T-helper 2 cell treated with Interferon-gamma antibody and Interleukin-4, amounts not matched to agents 5 μg/mL and 100 μg/mL, for 36 hours (primary cell): ENCODE data around the gene MADD.
A peak's percentile ranks its signal among the peaks of the same experiment; 100 is the strongest.

Experiments used
- DNase-seq: peaks from one replicate; pipeline ENCODE4 v3.0.0; 2021; ENCODE audit warnings: low spot score
- H3K27ac Mint-ChIP-seq: one replicate; pipeline ENCODE4 v1.8.0; 2021; ENCODE audit warnings: mild to moderate bottlenecking, mixed read lengths
- H3K27me3 Mint-ChIP-seq: one replicate; pipeline ENCODE4 v1.8.0; 2021; ENCODE audit warnings: low read depth, mixed read lengths
- H3K36me3 Mint-ChIP-seq: one replicate; pipeline ENCODE4 v1.8.0; 2021; ENCODE audit warnings: low read depth, mixed read lengths
- H3K4me1 Mint-ChIP-seq: one replicate; pipeline ENCODE4 v1.8.0; 2021; ENCODE audit warnings: low read depth, mixed read lengths
- H3K4me3 Mint-ChIP-seq: one replicate; pipeline ENCODE4 v1.8.0; 2022; ENCODE audit warnings: mild to moderate bottlenecking, moderate library complexity, mixed read lengths
- H3K9me3 Mint-ChIP-seq: one replicate; pipeline ENCODE4 v1.8.0; 2021; ENCODE audit warnings: mixed read lengths

The MADD gene

GRCh38 chr11:47269829-47270305, at the start of gene MADD:
TSS of gene MADD (plus strand) at chr11:47270133.
- peak; percentile 88 for DNase-seq
- H3K27ac Mint-ChIP-seq = peak within 1 kb of the TSS; percentile 100
- peaks cover 20% of the 10 kb centered on the region for H3K36me3 Mint-ChIP-seq
- H3K4me3 Mint-ChIP-seq = peak within 1 kb of the TSS; percentile 89
- no peaks in the 10 kb centered on the region for H3K27me3 Mint-ChIP-seq
- H3K9me3 Mint-ChIP-seq = no peaks in the 10 kb centered on the region
- peaks cover 49% of the 10 kb centered on the region for H3K4me1 Mint-ChIP-seq

GRCh38 chr11:47220401-47220821, 49.5 kb upstream of the MADD start:
- peaks cover 58% of the 10 kb centered on the region for H3K36me3 Mint-ChIP-seq
- DNase-seq = no peak
- H3K27ac Mint-ChIP-seq = peak overlapping the region; percentile 72
- peak overlapping the region; percentile 42 for H3K4me3 Mint-ChIP-seq
- H3K4me1 Mint-ChIP-seq = peaks cover 43% of the 10 kb centered on the region
- H3K27me3 Mint-ChIP-seq = no peaks in the 10 kb centered on the region
- H3K9me3 Mint-ChIP-seq = no peaks in the 10 kb centered on the region

- no peaks in the 10 kb centered on the region for H3K9me3 Mint-ChIP-seq
- H3K27ac Mint-ChIP-seq = no peak overlapping the region
- peaks cover 42% of the 10 kb centered on the region for H3K4me1 Mint-ChIP-seq
- H3K4me3 Mint-ChIP-seq = no peak overlapping the region
- DNase-seq = no peak
- no peaks in the 10 kb centered on the region for H3K27me3 Mint-ChIP-seq
- H3K36me3 Mint-ChIP-seq = peaks cover 57% of the 10 kb centered on the region
Measured at GRCh38 chr11:47222696-47223095, 47.2 kb upstream of the MADD start.

GRCh38 chr11:47225552-47226400, 44.2 kb upstream of the MADD start:
- peaks cover 56% of the 10 kb centered on the region for H3K36me3 Mint-ChIP-seq
- H3K27me3 Mint-ChIP-seq = no peaks in the 10 kb centered on the region
- H3K4me1 Mint-ChIP-seq = peaks cover 27% of the 10 kb centered on the region
- DNase-seq = peak; percentile 48
- no peaks in the 10 kb centered on the region for H3K9me3 Mint-ChIP-seq
- peak overlapping the region; percentile 68 for H3K27ac Mint-ChIP-seq
- H3K4me3 Mint-ChIP-seq = peak overlapping the region; percentile 65

GRCh38 chr11:47229161-47229560, 40.8 kb upstream of the MADD start:
- peaks cover 22% of the 10 kb centered on the region for H3K4me1 Mint-ChIP-seq
- H3K27me3 Mint-ChIP-seq = no peaks in the 10 kb centered on the region
- peaks cover 55% of the 10 kb centered on the region for H3K36me3 Mint-ChIP-seq
- no peak overlapping the region for H3K4me3 Mint-ChIP-seq
- H3K9me3 Mint-ChIP-seq = no peaks in the 10 kb centered on the region
- DNase-seq = no peak
- no peak overlapping the region for H3K27ac Mint-ChIP-seq

- Mint-ChIP-seq H3K36me3 (peaks cover 59% of the 10 kb centered on the region), H3K27ac (no peak overlapping the region), H3K4me1 (peaks cover 20% of the 10 kb centered on the region), H3K27me3 (no peaks in the 10 kb centered on the region), H3K4me3 (no peak overlapping the region), H3K9me3 (no peaks in the 10 kb centered on the region)
- no peak for DNase-seq
Measured at GRCh38 chr11:47233051-47233450, 36.9 kb upstream of the MADD start.

GRCh38 chr11:47233989-47234668, 35.8 kb upstream of the MADD start:
- peaks cover 62% of the 10 kb centered on the region for H3K36me3 Mint-ChIP-seq

GRCh38 chr11:47234669-47235100, 35.2 kb upstream of the MADD start:
- Mint-ChIP-seq H3K4me3 (no peak overlapping the region), H3K27me3 (no peaks in the 10 kb centered on the region), H3K36me3 (peaks cover 63% of the 10 kb centered on the region), H3K9me3 (no peaks in the 10 kb centered on the region), H3K4me1 (peaks cover 17% of the 10 kb centered on the region), H3K27ac (peak overlapping the region; percentile 73)
- DNase-seq = peak; percentile 29

More at GRCh38 chr11:47233989-47234668, 35.8 kb upstream of the MADD start:
- Mint-ChIP-seq H3K9me3 (no peaks in the 10 kb centered on the region), H3K4me3 (no peak overlapping the region), H3K27me3 (no peaks in the 10 kb centered on the region), H3K27ac (peak overlapping the region; percentile 73), H3K4me1 (peaks cover 18% of the 10 kb centered on the region)
- no peak for DNase-seq

GRCh38 chr11:47235163-47235562, 34.8 kb upstream of the MADD start:
- Mint-ChIP-seq H3K36me3 (peaks cover 66% of the 10 kb centered on the region), H3K27me3 (no peaks in the 10 kb centered on the region), H3K27ac (peak overlapping the region; percentile 73), H3K4me1 (peaks cover 17% of the 10 kb centered on the region), H3K4me3 (no peak overlapping the region), H3K9me3 (no peaks in the 10 kb centered on the region)
- no peak for DNase-seq

- Mint-ChIP-seq H3K36me3 (peaks cover 65% of the 10 kb centered on the region), H3K4me1 (peaks cover 19% of the 10 kb centered on the region), H3K9me3 (no peaks in the 10 kb centered on the region), H3K4me3 (no peak overlapping the region), H3K27ac (peak overlapping the region; percentile 33), H3K27me3 (no peaks in the 10 kb centered on the region)
- no peak for DNase-seq
Measured at GRCh38 chr11:47236482-47236881, 33.5 kb upstream of the MADD start.

- Mint-ChIP-seq H3K4me1 (peaks cover 10% of the 10 kb centered on the region), H3K36me3 (peaks cover 69% of the 10 kb centered on the region), H3K27ac (peak overlapping the region; percentile 9), H3K4me3 (no peak overlapping the region), H3K9me3 (no peaks in the 10 kb centered on the region), H3K27me3 (no peaks in the 10 kb centered on the region)
- DNase-seq = no peak
Measured at GRCh38 chr11:47239852-47240251, 30.1 kb upstream of the MADD start.

- Mint-ChIP-seq H3K27me3 (no peaks in the 10 kb centered on the region), H3K27ac (peak overlapping the region; percentile 32), H3K4me1 (peaks cover 15% of the 10 kb centered on the region), H3K36me3 (peaks cover 60% of the 10 kb centered on the region), H3K4me3 (no peak overlapping the region), H3K9me3 (no peaks in the 10 kb centered on the region)
- DNase-seq = no peak
Measured at GRCh38 chr11:47241841-47242301, 28.1 kb upstream of the MADD start.

- DNase-seq = no peak
- H3K4me3 Mint-ChIP-seq = no peak overlapping the region
- no peaks in the 10 kb centered on the region for H3K27me3 Mint-ChIP-seq
- H3K27ac Mint-ChIP-seq = no peak overlapping the region
- H3K4me1 Mint-ChIP-seq = peaks cover 21% of the 10 kb centered on the region
- H3K9me3 Mint-ChIP-seq = no peaks in the 10 kb centered on the region
- H3K36me3 Mint-ChIP-seq = peaks cover 58% of the 10 kb centered on the region
Measured at GRCh38 chr11:47242596-47243192, 27.2 kb upstream of the MADD start.

- H3K27me3 Mint-ChIP-seq = no peaks in the 10 kb centered on the region
- peaks cover 22% of the 10 kb centered on the region for H3K4me1 Mint-ChIP-seq
- no peak for DNase-seq
- peaks cover 55% of the 10 kb centered on the region for H3K36me3 Mint-ChIP-seq
- H3K4me3 Mint-ChIP-seq = no peak overlapping the region
- no peaks in the 10 kb centered on the region for H3K9me3 Mint-ChIP-seq
- no peak overlapping the region for H3K27ac Mint-ChIP-seq
Measured at GRCh38 chr11:47243454-47243853, 26.5 kb upstream of the MADD start.
